ENCODE data around the gene KBTBD12. TPM values are rescaled to one million over a fixed set of nuclear protein-coding genes. Genes with fewer than 3 reads are reported as not detected.

KBTBD12 gene
- total and polyA plus RNA-seq, 4 donors: 0.02 to 0.89 (median 0.08) TPM; not detected in 1

DNA sequence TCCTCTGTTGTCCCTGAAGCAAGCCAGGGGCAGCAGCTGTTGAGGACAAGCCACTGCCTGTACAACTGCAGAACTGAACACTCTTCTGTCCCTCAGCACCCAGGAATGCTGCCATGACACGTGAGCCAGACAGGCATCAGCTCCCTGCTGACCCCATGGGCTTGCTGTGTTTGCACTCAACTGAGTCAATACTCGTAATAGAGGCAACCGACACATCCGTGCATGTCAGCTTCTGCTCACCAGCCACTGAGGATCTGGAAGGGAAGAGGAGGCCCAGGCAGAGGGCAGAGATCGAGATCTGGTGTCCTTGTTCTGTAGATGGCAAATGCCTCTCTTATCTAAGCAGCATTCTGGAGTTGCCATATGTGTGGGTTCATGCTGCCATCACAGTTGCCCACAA lies 82.9 kb downstream of the KBTBD12 start (continued):
- TF ChIP-seq, protein P1, sequence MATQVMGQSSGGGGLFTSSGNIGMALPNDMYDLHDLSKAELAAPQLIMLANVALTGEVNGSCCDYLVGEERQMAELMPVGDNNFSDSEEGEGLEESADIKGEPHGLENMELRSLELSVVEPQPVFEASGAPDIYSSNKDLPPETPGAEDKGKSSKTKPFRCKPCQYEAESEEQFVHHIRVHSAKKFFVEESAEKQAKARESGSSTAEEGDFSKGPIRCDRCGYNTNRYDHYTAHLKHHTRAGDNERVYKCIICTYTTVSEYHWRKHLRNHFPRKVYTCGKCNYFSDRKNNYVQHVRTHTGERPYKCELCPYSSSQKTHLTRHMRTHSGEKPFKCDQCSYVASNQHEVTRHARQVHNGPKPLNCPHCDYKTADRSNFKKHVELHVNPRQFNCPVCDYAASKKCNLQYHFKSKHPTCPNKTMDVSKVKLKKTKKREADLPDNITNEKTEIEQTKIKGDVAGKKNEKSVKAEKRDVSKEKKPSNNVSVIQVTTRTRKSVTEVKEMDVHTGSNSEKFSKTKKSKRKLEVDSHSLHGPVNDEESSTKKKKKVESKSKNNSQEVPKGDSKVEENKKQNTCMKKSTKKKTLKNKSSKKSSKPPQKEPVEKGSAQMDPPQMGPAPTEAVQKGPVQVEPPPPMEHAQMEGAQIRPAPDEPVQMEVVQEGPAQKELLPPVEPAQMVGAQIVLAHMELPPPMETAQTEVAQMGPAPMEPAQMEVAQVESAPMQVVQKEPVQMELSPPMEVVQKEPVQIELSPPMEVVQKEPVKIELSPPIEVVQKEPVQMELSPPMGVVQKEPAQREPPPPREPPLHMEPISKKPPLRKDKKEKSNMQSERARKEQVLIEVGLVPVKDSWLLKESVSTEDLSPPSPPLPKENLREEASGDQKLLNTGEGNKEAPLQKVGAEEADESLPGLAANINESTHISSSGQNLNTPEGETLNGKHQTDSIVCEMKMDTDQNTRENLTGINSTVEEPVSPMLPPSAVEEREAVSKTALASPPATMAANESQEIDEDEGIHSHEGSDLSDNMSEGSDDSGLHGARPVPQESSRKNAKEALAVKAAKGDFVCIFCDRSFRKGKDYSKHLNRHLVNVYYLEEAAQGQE (IDR thresholded peaks at IDR 0.05): peak; percentile 11
- TF ChIP-seq HNF4A (conservative IDR thresholded peaks at IDR 0.05): peak; percentile 29 to 48

DNA sequence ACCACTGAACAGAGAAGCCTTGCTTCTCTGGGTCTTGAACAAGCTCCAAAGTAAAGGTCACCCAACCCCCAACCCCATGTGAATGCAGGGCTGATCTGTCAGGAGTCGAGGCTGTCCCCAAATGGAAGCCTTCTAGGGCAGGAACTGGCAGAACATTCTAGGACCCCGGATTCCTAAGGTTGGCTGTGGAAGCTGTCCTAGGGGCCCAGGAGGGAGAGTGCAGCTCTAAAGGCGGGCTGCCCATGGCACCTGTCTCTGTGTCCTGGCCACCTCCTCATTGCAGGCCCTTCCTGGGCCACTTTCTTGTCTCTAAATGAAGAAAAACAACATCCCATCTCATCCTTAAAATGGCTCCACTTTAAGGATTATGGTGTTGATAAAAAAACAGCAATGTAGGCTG lies 83.6 kb downstream of the KBTBD12 start:
- no peak overlapping the region for H3K27ac ChIP-seq (ENCODE audit: low read depth in 1 of 2, low read length in 2 of 2)
- DNase-seq (ENCODE audit: low spot score): no peak
- 64% methylated on average over 3 of the region's 3 CpGs for WGBS

DNA sequence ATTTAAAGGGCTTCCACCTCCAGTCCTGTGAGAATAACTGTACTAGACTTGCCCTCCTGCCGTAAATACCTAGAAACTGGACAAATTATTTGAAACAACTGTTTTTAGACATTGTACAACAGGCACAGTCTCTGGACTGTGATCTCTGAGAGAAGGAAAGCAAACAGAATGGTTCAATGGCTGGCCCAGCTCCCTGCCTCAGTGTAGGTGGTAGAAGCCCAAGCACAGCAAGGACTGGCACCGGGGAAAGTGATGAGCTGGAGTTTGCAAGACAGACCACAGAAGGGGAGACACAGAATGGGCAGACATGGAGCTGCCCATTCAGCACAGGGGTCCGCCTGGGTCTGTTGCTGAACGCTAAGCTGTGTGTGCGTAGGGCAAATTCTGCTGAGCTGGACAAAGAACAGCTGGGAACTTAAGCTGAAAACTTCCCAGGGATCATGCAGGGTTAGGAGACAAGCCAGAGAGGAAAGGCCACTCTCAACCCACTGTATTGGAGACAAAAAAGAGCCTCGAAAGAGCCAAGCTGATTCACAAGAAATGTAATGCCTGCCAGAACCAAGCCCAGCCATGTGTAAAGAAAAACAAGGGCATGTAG lies 84.6 kb downstream of the KBTBD12 start:
- Histone ChIP-seq H3K4me1 (ENCODE audit: control insufficient read depth in 4 of 4, insufficient read depth in 4 of 4, low read length in 3 of 4) (peaks cover 5 to 28% (median 21%) of the 10 kb centered on the region in 4 donors), H3K27me3 (ENCODE audit: control insufficient read depth in 4 of 4, insufficient read depth in 4 of 4, low read length in 3 of 4) (no peaks in the 10 kb centered on the region), H3K9me3 (ENCODE audit: control insufficient read depth in 4 of 4, low read length in 3 of 4) (no peaks in the 10 kb centered on the region), H3K4me3 (ENCODE audit: low read depth in 1 of 3, low read length in 3 of 3) (no peak overlapping the region), H3K27ac (ENCODE audit: low read depth in 1 of 2, low read length in 2 of 2) (peak overlapping the region in 1 of 2 donors; percentile 5), H3K36me3 (ENCODE audit: control insufficient read depth in 4 of 4, insufficient read depth in 3 of 4, low read depth in 1 of 4, low read length in 3 of 4) (no peaks in the 10 kb centered on the region), H3K9ac (ENCODE audit: low read depth in 1 of 2, low read length in 2 of 2) (no peak overlapping the region)
- 42% methylated on average over 6 of the region's 6 CpGs for WGBS
- no peak for DNase-seq (ENCODE audit: low spot score)
- TF ChIP-seq FOXA2 (IDR thresholded peaks at IDR 0.05): no peak
- TF ChIP-seq HNF4G (IDR thresholded peaks at IDR 0.05): peak; percentile 52
- TF ChIP-seq, protein P2, sequence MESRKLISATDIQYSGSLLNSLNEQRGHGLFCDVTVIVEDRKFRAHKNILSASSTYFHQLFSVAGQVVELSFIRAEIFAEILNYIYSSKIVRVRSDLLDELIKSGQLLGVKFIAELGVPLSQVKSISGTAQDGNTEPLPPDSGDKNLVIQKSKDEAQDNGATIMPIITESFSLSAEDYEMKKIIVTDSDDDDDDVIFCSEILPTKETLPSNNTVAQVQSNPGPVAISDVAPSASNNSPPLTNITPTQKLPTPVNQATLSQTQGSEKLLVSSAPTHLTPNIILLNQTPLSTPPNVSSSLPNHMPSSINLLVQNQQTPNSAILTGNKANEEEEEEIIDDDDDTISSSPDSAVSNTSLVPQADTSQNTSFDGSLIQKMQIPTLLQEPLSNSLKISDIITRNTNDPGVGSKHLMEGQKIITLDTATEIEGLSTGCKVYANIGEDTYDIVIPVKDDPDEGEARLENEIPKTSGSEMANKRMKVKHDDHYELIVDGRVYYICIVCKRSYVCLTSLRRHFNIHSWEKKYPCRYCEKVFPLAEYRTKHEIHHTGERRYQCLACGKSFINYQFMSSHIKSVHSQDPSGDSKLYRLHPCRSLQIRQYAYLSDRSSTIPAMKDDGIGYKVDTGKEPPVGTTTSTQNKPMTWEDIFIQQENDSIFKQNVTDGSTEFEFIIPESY (IDR thresholded peaks at IDR 0.05): no peak
- TF ChIP-seq GABPA (IDR thresholded peaks at IDR 0.05 in 1 of 2, conservative IDR thresholded peaks at IDR 0.05 in 1 of 2): no peak
- peak; percentile 80 for TF ChIP-seq SP1 (IDR thresholded peaks at IDR 0.05)
- TF ChIP-seq, protein P3, sequence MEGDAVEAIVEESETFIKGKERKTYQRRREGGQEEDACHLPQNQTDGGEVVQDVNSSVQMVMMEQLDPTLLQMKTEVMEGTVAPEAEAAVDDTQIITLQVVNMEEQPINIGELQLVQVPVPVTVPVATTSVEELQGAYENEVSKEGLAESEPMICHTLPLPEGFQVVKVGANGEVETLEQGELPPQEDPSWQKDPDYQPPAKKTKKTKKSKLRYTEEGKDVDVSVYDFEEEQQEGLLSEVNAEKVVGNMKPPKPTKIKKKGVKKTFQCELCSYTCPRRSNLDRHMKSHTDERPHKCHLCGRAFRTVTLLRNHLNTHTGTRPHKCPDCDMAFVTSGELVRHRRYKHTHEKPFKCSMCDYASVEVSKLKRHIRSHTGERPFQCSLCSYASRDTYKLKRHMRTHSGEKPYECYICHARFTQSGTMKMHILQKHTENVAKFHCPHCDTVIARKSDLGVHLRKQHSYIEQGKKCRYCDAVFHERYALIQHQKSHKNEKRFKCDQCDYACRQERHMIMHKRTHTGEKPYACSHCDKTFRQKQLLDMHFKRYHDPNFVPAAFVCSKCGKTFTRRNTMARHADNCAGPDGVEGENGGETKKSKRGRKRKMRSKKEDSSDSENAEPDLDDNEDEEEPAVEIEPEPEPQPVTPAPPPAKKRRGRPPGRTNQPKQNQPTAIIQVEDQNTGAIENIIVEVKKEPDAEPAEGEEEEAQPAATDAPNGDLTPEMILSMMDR (IDR thresholded peaks at IDR 0.05; ENCODE audit: low read depth, low read length, missing input control): no peak
- TF ChIP-seq, protein P1 (IDR thresholded peaks at IDR 0.05): peak; percentile 26
- TF ChIP-seq YY1 (IDR thresholded peaks at IDR 0.05): peak; percentile 88
- TF ChIP-seq NR2F2 (IDR thresholded peaks at IDR 0.05): no peak
- TF ChIP-seq, protein P4, sequence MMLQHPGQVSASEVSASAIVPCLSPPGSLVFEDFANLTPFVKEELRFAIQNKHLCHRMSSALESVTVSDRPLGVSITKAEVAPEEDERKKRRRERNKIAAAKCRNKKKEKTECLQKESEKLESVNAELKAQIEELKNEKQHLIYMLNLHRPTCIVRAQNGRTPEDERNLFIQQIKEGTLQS (IDR thresholded peaks at IDR 0.05): no peak
- peak; percentile 29 to 40 for TF ChIP-seq RAD21 (IDR thresholded peaks at IDR 0.05)

More for the DNA sequence above, 83.6 kb downstream of the KBTBD12 start:
- H3K4me1 ChIP-seq (ENCODE audit: control insufficient read depth in 4 of 4, insufficient read depth in 4 of 4, low read length in 3 of 4): peaks cover 5 to 25% (median 17%) of the 10 kb centered on the region in 4 donors
- H3K4me3 ChIP-seq (ENCODE audit: low read depth in 1 of 3, low read length in 3 of 3): no peak overlapping the region
- no peaks in the 10 kb centered on the region for H3K9me3 ChIP-seq (ENCODE audit: control insufficient read depth in 4 of 4, low read length in 3 of 4)
- H3K36me3 ChIP-seq (ENCODE audit: control insufficient read depth in 4 of 4, insufficient read depth in 3 of 4, low read depth in 1 of 4, low read length in 3 of 4): no peaks in the 10 kb centered on the region
- H3K27me3 ChIP-seq (ENCODE audit: control insufficient read depth in 4 of 4, insufficient read depth in 4 of 4, low read length in 3 of 4): no peaks in the 10 kb centered on the region
- H3K9ac ChIP-seq (ENCODE audit: low read depth in 1 of 2, low read length in 2 of 2): no peak overlapping the region
- TF ChIP-seq JUND (IDR thresholded peaks at IDR 0.05) (no peak), RAD21 (IDR thresholded peaks at IDR 0.05) (no peak), HNF4A (conservative IDR thresholded peaks at IDR 0.05) (no peak), HNF4G (IDR thresholded peaks at IDR 0.05) (no peak), YY1 (IDR thresholded peaks at IDR 0.05) (no peak), NR2F2 (IDR thresholded peaks at IDR 0.05) (no peak)
- TF ChIP-seq, protein P3 (IDR thresholded peaks at IDR 0.05; ENCODE audit: low read depth, low read length, missing input control): no peak

Data from liver (tissue), 9 donors.